PC-3 (cell line): ENCODE results near the gene NDUFA7. TPM values are rescaled to one million over a fixed set of nuclear protein-coding genes. Genes with fewer than 3 reads are reported as not detected.
A peak's percentile ranks its signal among the peaks of the same experiment; 100 is the strongest.

Experiments used
- ATAC-seq: fragments of 200-7000 bp; cut with Tn5 transposase; 2 replicates; pipeline ENCODE4 v1.9.1; 2020; ENCODE audit warnings: mild to moderate bottlenecking, moderate library complexity
- BruUV-seq: library from RNA; stranded (reverse); fragments of 400-500 nt; replicated peaks from 2 replicates; lab custom pipeline; 2021; lab: Mats Ljungman, UMichigan
- CTCF ChIA-PET: fragments of 300-600 bp; sonication (Branson Sonifier 250); formaldehyde crosslinking; loops from one replicate; lab custom pipeline; 2022; ENCODE audit warnings: antibody characterized with exemption; lab: Charles Lee
- POLR2A ChIA-PET: fragments of 300-600 bp; sonication (Branson Sonifier 250); formaldehyde crosslinking; loops from one replicate; lab custom pipeline; 2022; ENCODE audit warnings: antibody characterized with exemption; ENCODE audit not compliant: unreplicated experiment; lab: Charles Lee
- DNase-seq: peaks from one replicate; pipeline ENCODE4 v3.0.0-alpha.2; 2015
- H2AFZ ChIP-seq: fragments of 300-600 bp; sonication (generic); 2 replicates; pipeline ENCODE4 v1.6.0; 2016; ENCODE audit warnings: antibody characterized with exemption, low read length
- H3F3A ChIP-seq: fragments of 300-600 bp; sonication (generic); one replicate; pipeline ENCODE4 v1.6.0; 2017; ENCODE audit warnings: antibody characterized with exemption, low read length, control low read depth, mild to moderate bottlenecking; ENCODE audit not compliant: unreplicated experiment
- H3K27ac ChIP-seq: fragments of 300-600 bp; sonication (generic); 2 replicates; pipeline ENCODE4 v1.5.1; 2016; ENCODE audit warnings: mild to moderate bottlenecking, low read length
- H3K27me3 ChIP-seq: fragments of 300-600 bp; sonication (generic); 2 replicates; pipeline ENCODE4 v1.6.1; 2016; ENCODE audit warnings: low read length, mixed read lengths
- H3K36me3 ChIP-seq: fragments of 300-600 bp; sonication (generic); 2 replicates; pipeline ENCODE4 v1.6.1; 2016; ENCODE audit warnings: low read depth, mixed run types, low read length, mixed read lengths
- H3K4me1 ChIP-seq: fragments of 300-600 bp; sonication (generic); 2 replicates; pipeline ENCODE4 v1.5.1; 2016; ENCODE audit warnings: low read length; ENCODE audit not compliant: insufficient read depth
- H3K4me2 ChIP-seq: fragments of 300-600 bp; sonication (generic); 2 replicates; pipeline ENCODE4 v1.6.0; 2016; ENCODE audit warnings: low read length
- H3K4me3 ChIP-seq: fragments of 300-600 bp; sonication (generic); 2 replicates; pipeline ENCODE4 v1.5.1; 2016; ENCODE audit warnings: mild to moderate bottlenecking, low read length, mixed read lengths
- H3K79me2 ChIP-seq: fragments of 300-600 bp; sonication (generic); 2 replicates; pipeline ENCODE4 v1.6.1; 2017; ENCODE audit warnings: low read length, mixed read lengths
- H3K9ac ChIP-seq: fragments of 300-600 bp; sonication (generic); 2 replicates; pipeline ENCODE4 v1.6.0; 2016; ENCODE audit warnings: mild to moderate bottlenecking, low read length
- H3K9me2 ChIP-seq: fragments of 300-600 bp; sonication (generic); replicated peaks from 2 replicates; pipeline ENCODE4 v1.6.1; 2016; ENCODE audit warnings: mixed run types, low read length, mixed read lengths
- H3K9me3 ChIP-seq: fragments of 300-600 bp; sonication (generic); 2 replicates; pipeline ENCODE4 v1.6.1; 2016; ENCODE audit warnings: low read length, mixed read lengths
- H4K20me1 ChIP-seq: fragments of 300-600 bp; sonication (generic); 2 replicates; pipeline ENCODE4 v1.6.1; 2016; ENCODE audit warnings: low read length, mixed read lengths
- EZH2 ChIP-seq: fragments of 300-600 bp; sonication (generic); IDR thresholded peaks from one replicate; pipeline ENCODE4 v1.6.1; 2017; ENCODE audit warnings: antibody characterized with exemption, mild to moderate bottlenecking, low read length; ENCODE audit not compliant: unreplicated experiment
- EZH2phosphoT487 ChIP-seq: fragments of 300-600 bp; sonication (generic); IDR thresholded peaks from 2 replicates; pipeline ENCODE4 v1.6.1; 2018; ENCODE audit warnings: mild to moderate bottlenecking, antibody characterized with exemption, low read length, borderline replicate concordance
- intact Hi-C: fragments of 100-400 bp; cut with micrococcal nuclease; formaldehyde crosslinking; loops from 2 replicates; pipeline ENCODE4 v1.9.0; 2023
- total RNA-seq: library from RNA; depleted of rRNA; stranded (reverse); fragments of >200 nt; gene quantifications from 2 replicates; pipeline ENCODE4 v1.2.3, GENCODE V29; 2014
- TF ChIP-seq, protein P1 (sequence below): fragments of 300-600 bp; sonication (generic); conservative IDR thresholded peaks from 2 replicates; pipeline ENCODE4 v1.5.1; 2017; ENCODE audit warnings: antibody characterized with exemption, low read depth, mild to moderate bottlenecking, low read length

Gene NDUFA7
- total RNA-seq, 1 experiment from 2014 or later, result 144 TPM

DNA sequence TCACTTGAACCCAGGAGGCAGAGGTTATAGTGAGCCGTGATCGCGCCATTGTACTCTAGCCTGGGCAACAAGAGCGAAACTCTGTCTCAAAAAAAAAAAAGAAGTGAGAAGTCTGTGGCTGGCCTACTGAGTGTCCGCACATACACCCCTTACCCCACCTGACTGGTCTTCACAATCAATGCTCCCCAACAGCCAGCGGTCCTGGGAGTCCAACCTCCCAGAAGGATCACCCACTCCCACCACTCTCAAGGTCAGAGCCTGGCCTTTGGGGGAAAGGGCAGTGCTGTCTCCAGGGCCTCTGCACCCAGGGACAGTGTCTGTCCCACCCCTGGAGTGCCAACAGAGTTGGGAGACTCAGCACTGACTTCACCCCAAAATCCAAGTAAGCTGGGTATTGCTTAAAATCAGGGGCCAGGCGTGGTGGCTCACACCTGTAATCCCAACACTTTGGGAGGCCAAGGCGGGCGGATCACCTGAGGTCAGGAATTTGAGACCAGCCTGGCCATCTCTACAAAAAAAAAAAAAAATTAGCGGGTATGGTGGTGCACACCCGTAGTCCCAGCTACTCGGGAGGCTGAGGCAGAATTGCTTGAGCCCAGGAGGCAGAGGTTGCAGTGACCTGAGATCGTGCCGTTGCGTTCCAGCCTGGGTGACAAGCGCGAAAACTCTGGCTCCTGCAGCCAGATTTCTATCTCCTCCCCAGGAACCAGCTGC lies 10.7 kb downstream of the NDUFA7 start:
- H3K9me2 ChIP-seq, result no peaks in the 10 kb centered on the region
- peaks cover 13% of the 10 kb centered on the region; the same call in 1 of the 2 replicates for H3K36me3 ChIP-seq
- H3F3A ChIP-seq, result peaks cover 11% of the 10 kb centered on the region
- ATAC-seq (no peak), DNase-seq (no peak)
- intact Hi-C loops, result no loop called here
- no peaks in the 10 kb centered on the region for H3K27me3 ChIP-seq
- H3K4me2 ChIP-seq, result no peak overlapping the region
- H2AFZ ChIP-seq, result no peak overlapping the region
- H3K27ac ChIP-seq, result no peak overlapping the region
- H3K9ac ChIP-seq, result no peak overlapping the region
- no peak overlapping the region for H3K4me3 ChIP-seq
- no peaks in the 10 kb centered on the region for H3K9me3 ChIP-seq
- ChIA-PET CTCF (no interaction called here), POLR2A (no interaction called here)
- H3K79me2 ChIP-seq, result peaks cover 25% of the 10 kb centered on the region
- H4K20me1 ChIP-seq, result no peaks in the 10 kb centered on the region
- peaks cover 44% of the 10 kb centered on the region for H3K4me1 ChIP-seq
- BruUV-seq, result no TSS peak
- no peak for TF ChIP-seq EZH2phosphoT487
- TF ChIP-seq, protein P1, sequence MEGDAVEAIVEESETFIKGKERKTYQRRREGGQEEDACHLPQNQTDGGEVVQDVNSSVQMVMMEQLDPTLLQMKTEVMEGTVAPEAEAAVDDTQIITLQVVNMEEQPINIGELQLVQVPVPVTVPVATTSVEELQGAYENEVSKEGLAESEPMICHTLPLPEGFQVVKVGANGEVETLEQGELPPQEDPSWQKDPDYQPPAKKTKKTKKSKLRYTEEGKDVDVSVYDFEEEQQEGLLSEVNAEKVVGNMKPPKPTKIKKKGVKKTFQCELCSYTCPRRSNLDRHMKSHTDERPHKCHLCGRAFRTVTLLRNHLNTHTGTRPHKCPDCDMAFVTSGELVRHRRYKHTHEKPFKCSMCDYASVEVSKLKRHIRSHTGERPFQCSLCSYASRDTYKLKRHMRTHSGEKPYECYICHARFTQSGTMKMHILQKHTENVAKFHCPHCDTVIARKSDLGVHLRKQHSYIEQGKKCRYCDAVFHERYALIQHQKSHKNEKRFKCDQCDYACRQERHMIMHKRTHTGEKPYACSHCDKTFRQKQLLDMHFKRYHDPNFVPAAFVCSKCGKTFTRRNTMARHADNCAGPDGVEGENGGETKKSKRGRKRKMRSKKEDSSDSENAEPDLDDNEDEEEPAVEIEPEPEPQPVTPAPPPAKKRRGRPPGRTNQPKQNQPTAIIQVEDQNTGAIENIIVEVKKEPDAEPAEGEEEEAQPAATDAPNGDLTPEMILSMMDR, result no peak
- TF ChIP-seq EZH2, result no peak

DNA sequence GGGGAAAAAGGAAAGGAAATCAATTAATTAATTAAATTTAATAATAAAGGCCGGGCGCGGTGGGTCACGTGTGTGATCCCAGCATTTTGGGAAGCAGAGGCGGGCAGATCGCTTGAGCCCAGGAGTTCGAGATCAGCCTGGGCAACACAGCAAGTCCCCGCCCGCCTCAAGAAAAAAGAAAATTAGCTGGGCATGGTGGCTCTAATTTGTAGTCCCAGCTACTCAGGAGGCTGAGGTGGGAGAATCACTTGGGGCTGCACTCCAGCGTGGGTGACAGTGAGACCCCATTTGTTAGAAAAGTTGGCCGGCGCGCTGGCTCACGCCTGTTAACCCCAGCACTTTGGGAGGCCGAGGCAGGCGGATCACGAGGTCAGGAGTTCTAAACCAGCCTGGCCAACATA lies 12.3 kb downstream of the NDUFA7 start:
- BruUV-seq, result no TSS peak
- peaks cover 11% of the 10 kb centered on the region for H3F3A ChIP-seq
- peaks cover 44% of the 10 kb centered on the region for H3K4me1 ChIP-seq
- peaks cover 13% of the 10 kb centered on the region; the same call in 1 of the 2 replicates for H3K36me3 ChIP-seq
- 0 out of 2 replicates have a peak overlapping the region, but pooled peaks have one; percentile 25 for H3K4me3 ChIP-seq
- H3K27ac ChIP-seq, result peak overlapping the region; percentile 79
- peak overlapping the region; percentile 91 for H3K4me2 ChIP-seq
- ChIA-PET POLR2A (no interaction called here), CTCF (interaction anchor here (1.0 kb wide), 1 partner anchor 26 kb away, joined by 3 read pairs; no protein-coding TSS in a partner anchor)
- H3K27me3 ChIP-seq, result no peaks in the 10 kb centered on the region
- intact Hi-C loops, result no loop called here
- ATAC-seq, result no peak
- peaks cover 30% of the 10 kb centered on the region for H3K79me2 ChIP-seq
- no peaks in the 10 kb centered on the region for H4K20me1 ChIP-seq
- H2AFZ ChIP-seq, result no peak overlapping the region
- no peak for TF ChIP-seq EZH2
- TF ChIP-seq EZH2phosphoT487, result no peak
- TF ChIP-seq, protein P1, result no peak
- H3K9me2 ChIP-seq, result no peaks in the 10 kb centered on the region
- DNase-seq, result no peak
- no peaks in the 10 kb centered on the region for H3K9me3 ChIP-seq
- peak overlapping the region; percentile 88 for H3K9ac ChIP-seq
